Stimulated activated CD8-positive, alpha-beta memory T cell treated with anti-CD3 and anti-CD28 coated beads, Interleukin-15, amount 100 ng/mL, for 4 hours (primary cell): ENCODE results near the gene PCBP4.

Experiments used
- DNase-seq, 2 donors: peaks; one replicate each; pipeline ENCODE4 v3.0.0-alpha.2; 2020; ENCODE audit warnings: low read depth in 2 of 2

PCBP4 gene

GRCh38 chr3:51916418-51916817 is 50.8 kb downstream of the PCBP4 start:
- no peak for DNase-seq

- no peak for DNase-seq
Observed at GRCh38 chr3:51908026-51908425, 59.2 kb downstream of the PCBP4 start.
